PFSK-1 (cell line): ENCODE results near the gene SCN1A.

Experiments
- POLR2AphosphoS5 ChIP-seq: IDR thresholded peaks from 2 replicates; pipeline ENCODE4 v1.6.1; 2012; ENCODE audit warnings: low read depth, mild to moderate bottlenecking, control low read depth, low read length, moderate library complexity
- TAF1 ChIP-seq: IDR thresholded peaks from 2 replicates; pipeline ENCODE4 v1.6.1; 2012; ENCODE audit warnings: low read length, control low read depth, borderline replicate concordance; ENCODE audit not compliant: insufficient read depth

GRCh38 chr2:166137331-166137730, 9.5 kb upstream of the SCN1A start:
- TF ChIP-seq TAF1, result no peak
- no peak for TF ChIP-seq POLR2AphosphoS5
